Adipose tissue (tissue), 3 donors: ENCODE results near the gene CHIA. TPM values are rescaled to one million over a fixed set of nuclear protein-coding genes. Genes with fewer than 3 reads are reported as not detected.

Source experiments
- H3K27ac ChIP-seq: one replicate; pipeline ENCODE4 v1.5.1; 2013; ENCODE audit warnings: low read depth, low read length
- WGBS, 3 donors: extraction: QIAGEN DNeasy Blood & Tissue Kit; methylation state at CpG; one replicate each; pipeline ENCODE4 v1.1.7; 2013; 5-methylcytosine and 5-hydroxymethylcytosine counted together
- polyA plus RNA-seq, 3 donors: library from polyadenylated mRNA; stranded (reverse); fragments of 200-250 nt; gene quantifications; one replicate each; pipeline ENCODE4 v1.2.3, GENCODE V29; 2013
- donor health status: healthy with polysubstance abuse.
- donor health status: Bipolar disorder and iron deficiency.
- donor health status: healthy.

Gene CHIA
- 10 to 100 TPM in 1 of 3 donors, under 1 TPM in 1, not detected in 1; 0.03 to 14.0 TPM for polyA plus RNA-seq

- WGBS, 3 donors: 30 to 65% (median 48%) methylated on average over 7 of the region's 7 CpGs
- H3K27ac ChIP-seq: no peak within 1 kb of the TSS
Observed at GRCh38 chr1:111290630-111291029, at the start of gene CHIA. Gene CHIA (plus strand): TSS chr1:111290851. CDS start chr1:111310468, 19,617 bp downstream.

- H3K27ac ChIP-seq: no peak overlapping the region
- WGBS, 3 donors: 88 to 95% (median 94%) methylated on average over 2 of the region's 2 CpGs
Observed at GRCh38 chr1:111241797-111242196, 48.9 kb upstream of the CHIA start.

GRCh38 chr1:111242805-111243523 lies 47.7 kb upstream of the CHIA start:
- 50 to 62% (median 62%) methylated on average over 4 of the region's 4 CpGs for WGBS, 3 donors
- H3K27ac ChIP-seq: no peak overlapping the region

- WGBS, 3 donors: 80 to 85% (median 85%) methylated on average over 5 of the region's 5 CpGs
- H3K27ac ChIP-seq: no peak overlapping the region
Observed at GRCh38 chr1:111247125-111247838, 43.4 kb upstream of the CHIA start.

GRCh38 chr1:111249960-111250359 lies 40.7 kb upstream of the CHIA start:
- H3K27ac ChIP-seq: no peak overlapping the region
- 63 to 85% (median 82%) methylated on average over 4 of the region's 4 CpGs for WGBS, 3 donors

GRCh38 chr1:111251570-111251969 lies 39.1 kb upstream of the CHIA start:
- H3K27ac ChIP-seq: no peak overlapping the region
- WGBS, 3 donors: 77 to 79% (median 77%) methylated on average over 8 of the region's 8 CpGs

- H3K27ac ChIP-seq: no peak overlapping the region
- 94 to 96% (median 95%) methylated on average over 2 of the region's 2 CpGs for WGBS, 3 donors
Observed at GRCh38 chr1:111252786-111253185, 37.9 kb upstream of the CHIA start.

GRCh38 chr1:111253876-111254275 lies 36.8 kb upstream of the CHIA start:
- no peak overlapping the region for H3K27ac ChIP-seq
- WGBS, 3 donors: 65 to 76% (median 74%) methylated on average over 1 of the region's 1 CpG

GRCh38 chr1:111256988-111257658 lies 33.5 kb upstream of the CHIA start:
- no peak overlapping the region for H3K27ac ChIP-seq
- 74 to 86% (median 83%) methylated on average over 8 of the region's 8 CpGs for whole genome bisulfite sequencing, 3 donors

- H3K27ac ChIP-seq: no peak overlapping the region
- WGBS, 3 donors: 78 to 83% (median 80%) methylated on average over 4 of the region's 4 CpGs
Observed at GRCh38 chr1:111267801-111268508, 22.7 kb upstream of the CHIA start.

- 83 to 91% (median 88%) methylated on average over 4 of the region's 4 CpGs for WGBS, 3 donors
Observed at GRCh38 chr1:111269825-111270406, 20.7 kb upstream of the CHIA start.

GRCh38 chr1:111270771-111271463 lies 19.7 kb upstream of the CHIA start:
- no peak overlapping the region for H3K27ac ChIP-seq
- 5 to 8% (median 8%) methylated on average over 40 of the region's 40 CpGs for WGBS, 3 donors

More at GRCh38 chr1:111269825-111270406, 20.7 kb upstream of the CHIA start:
- H3K27ac ChIP-seq: no peak overlapping the region

- 10 to 24% (median 20%) methylated on average over 16 of the region's 16 CpGs for WGBS, 3 donors
- no peak overlapping the region for H3K27ac ChIP-seq
Observed at GRCh38 chr1:111271464-111271801, 19.2 kb upstream of the CHIA start.

- 63 to 78% (median 77%) methylated on average over 3 of the region's 3 CpGs for WGBS, 3 donors
Observed at GRCh38 chr1:111272081-111272480, 18.6 kb upstream of the CHIA start.

GRCh38 chr1:111274653-111275052 lies 16.0 kb upstream of the CHIA start:
- WGBS, 3 donors: 62 to 93% (median 68%) methylated on average over 4 of the region's 4 CpGs
- no peak overlapping the region for H3K27ac ChIP-seq

More at GRCh38 chr1:111272081-111272480, 18.6 kb upstream of the CHIA start:
- no peak overlapping the region for H3K27ac ChIP-seq

- WGBS, 3 donors: 35 to 65% (median 54%) methylated on average over 1 of the region's 1 CpG
- no peak overlapping the region for H3K27ac ChIP-seq
Observed at GRCh38 chr1:111275079-111275478, 15.6 kb upstream of the CHIA start.

- H3K27ac ChIP-seq: no peak overlapping the region
Observed at GRCh38 chr1:111275780-111276433, 14.7 kb upstream of the CHIA start.
